RWPE2 (cell line): ENCODE data around the gene ADAM10.

Source experiments
- ATAC-seq: fragments of 200-7000 bp; cut with Tn5 transposase; 3 replicates; pipeline ENCODE4 v1.9.1; 2021; ENCODE audit warnings: low read depth
- DNase-seq: peaks from one replicate; pipeline ENCODE4 v3.0.0-alpha.2; 2020; ENCODE audit warnings: low spot score
- H3K27ac ChIP-seq: fragments of 450-650 bp; 2 replicates; pipeline ENCODE4 v1.5.1; 2017; ENCODE audit warnings: mild to moderate bottlenecking; ENCODE audit not compliant: poor library complexity, severe bottlenecking
- H3K27me3 ChIP-seq: fragments of 250-450 bp; sonication (Bioruptor Pico); 2 replicates; pipeline ENCODE4 v1.5.1; 2021; ENCODE audit warnings: mild to moderate bottlenecking, moderate library complexity; ENCODE audit not compliant: insufficient read depth, poor library complexity, severe bottlenecking
- H3K36me3 ChIP-seq: fragments of 250-450 bp; sonication (Bioruptor Pico); 2 replicates; pipeline ENCODE4 v1.5.1; 2020; ENCODE audit warnings: low read depth, mild to moderate bottlenecking, moderate library complexity
- H3K4me1 ChIP-seq: fragments of 250-450 bp; sonication (Bioruptor Pico); 2 replicates; pipeline ENCODE4 v1.5.1; 2021; ENCODE audit warnings: mild to moderate bottlenecking, moderate library complexity; ENCODE audit not compliant: insufficient read depth, poor library complexity, severe bottlenecking
- H3K4me3 ChIP-seq: fragments of 250-450 bp; sonication (Bioruptor Pico); 2 replicates; pipeline ENCODE4 v1.5.1; 2021; ENCODE audit warnings: mild to moderate bottlenecking, moderate library complexity; ENCODE audit not compliant: severe bottlenecking
- H3K9me3 ChIP-seq: fragments of 250-450 bp; sonication (Bioruptor Pico); 2 replicates; pipeline ENCODE4 v1.5.1; 2021; ENCODE audit warnings: mild to moderate bottlenecking, moderate library complexity; ENCODE audit not compliant: severe bottlenecking
- CTCF ChIP-seq: fragments of 450-650 bp; IDR thresholded peaks from one replicate; pipeline ENCODE4 v1.5.1; 2017; ENCODE audit warnings: mild to moderate bottlenecking, moderate library complexity; ENCODE audit not compliant: poor library complexity, severe bottlenecking

The ADAM10 gene

GRCh38 chr15:58731756-58732535 lies 17.6 kb downstream of the ADAM10 start:
- no peak overlapping the region for H3K4me3 ChIP-seq
- H3K27me3 ChIP-seq = no peaks in the 10 kb centered on the region
- no peak for TF ChIP-seq CTCF
- no peaks in the 10 kb centered on the region for H3K9me3 ChIP-seq
- DNase-seq (no peak), ATAC-seq (peak; percentile 94)
- peaks cover 4% of the 10 kb centered on the region; the same call in 1 of the 2 replicates for H3K36me3 ChIP-seq
- H3K4me1 ChIP-seq = peaks cover 38% of the 10 kb centered on the region
- peak overlapping the region; percentile 46 for H3K27ac ChIP-seq

GRCh38 chr15:58726867-58727266 lies 22.6 kb downstream of the ADAM10 start:
- ATAC-seq = no peak
- no peaks in the 10 kb centered on the region for H3K9me3 ChIP-seq
- H3K4me3 ChIP-seq = no peak overlapping the region
- no peak for DNase-seq
- H3K27me3 ChIP-seq = no peaks in the 10 kb centered on the region
- no peak for TF ChIP-seq CTCF
- H3K27ac ChIP-seq = no peak overlapping the region
- peaks cover 4% of the 10 kb centered on the region; the same call in 1 of the 2 replicates for H3K36me3 ChIP-seq
- peaks cover 6% of the 10 kb centered on the region for H3K4me1 ChIP-seq

- DNase-seq = no peak
- ATAC-seq = peak; percentile 29; the same call in 2 of the 3 replicates
- Histone ChIP-seq H3K36me3 (peaks cover 6% of the 10 kb centered on the region; the same call in 1 of the 2 replicates), H3K27me3 (no peaks in the 10 kb centered on the region), H3K4me3 (no peak overlapping the region), H3K27ac (no peak overlapping the region), H3K9me3 (no peaks in the 10 kb centered on the region), H3K4me1 (no peaks in the 10 kb centered on the region)
- no peak for TF ChIP-seq CTCF
Observed at GRCh38 chr15:58724466-58724865, 25.0 kb downstream of the ADAM10 start.

GRCh38 chr15:58717357-58717756 lies 32.1 kb downstream of the ADAM10 start:
- no peaks in the 10 kb centered on the region for H3K9me3 ChIP-seq
- no peak overlapping the region for H3K4me3 ChIP-seq
- no peak overlapping the region for H3K27ac ChIP-seq
- no peaks in the 10 kb centered on the region for H3K27me3 ChIP-seq
- H3K36me3 ChIP-seq = peaks cover 44% of the 10 kb centered on the region
- no peak for ATAC-seq
- no peak for TF ChIP-seq CTCF
- DNase-seq = no peak
- no peaks in the 10 kb centered on the region for H3K4me1 ChIP-seq

GRCh38 chr15:58716027-58716426 lies 33.5 kb downstream of the ADAM10 start:
- H3K9me3 ChIP-seq = no peaks in the 10 kb centered on the region
- H3K27me3 ChIP-seq = no peaks in the 10 kb centered on the region
- DNase-seq (no peak), ATAC-seq (no peak)
- TF ChIP-seq CTCF = no peak
- H3K4me3 ChIP-seq = no peak overlapping the region
- peaks cover under 1% of the 10 kb centered on the region for H3K4me1 ChIP-seq
- no peak overlapping the region for H3K27ac ChIP-seq
- peaks cover 50% of the 10 kb centered on the region for H3K36me3 ChIP-seq
